ENCODE data around the gene STX4. TPM values are rescaled to one million over a fixed set of nuclear protein-coding genes. Genes with fewer than 3 reads are reported as not detected.

The STX4 gene
- total and polyA plus RNA-seq, 9 of the 15 experiments (the other 6 are each of a cell fraction or from before 2014, with no cell fraction given) = 3.2 to 48.0 (median 21.5) TPM

- TF ChIP-seq ZBTB40 (IDR thresholded peaks at IDR 0.05) (peak; percentile 100), ZBTB40 (CRISPR knock-in tag; IDR thresholded peaks at IDR 0.05) (no peak), SMC3 (conservative IDR thresholded peaks at IDR 0.05; ENCODE audit: insufficient read depth, low read depth, low read length) (no peak), ATF7 (IDR thresholded peaks at IDR 0.05) (peak; percentile 84), SFPQ (IDR thresholded peaks at IDR 0.05; ENCODE audit: low read depth, low read length) (no peak), ZFP36 (IDR thresholded peaks at IDR 0.05; ENCODE audit: low read depth, low read length, partially characterized antibody) (no peak), ETS2 (tag; IDR thresholded peaks at IDR 0.05; ENCODE audit: borderline replicate concordance, poor library complexity, severe bottlenecking) (no peak), PCBP1 (IDR thresholded peaks at IDR 0.05; ENCODE audit: low read depth, low read length, poor library complexity, severe bottlenecking) (no peak), U2AF2 (optimal IDR thresholded peaks at IDR 0.05; ENCODE audit: low read depth, low read length) (no peak), DMBX1 (CRISPR knock-in tag; IDR thresholded peaks at IDR 0.05; ENCODE audit: borderline replicate concordance) (peak; percentile 39; the same call in 1 of the 2 replicates), SNAPC5 (CRISPR knock-in tag; IDR thresholded peaks at IDR 0.05) (no peak), ZNF764 (CRISPR knock-in tag; IDR thresholded peaks at IDR 0.05; ENCODE audit: low read depth) (0 out of 2 replicates have a peak, but pooled peaks have one; percentile 19), ZBTB7A (IDR thresholded peaks at IDR 0.05; ENCODE audit: borderline replicate concordance, control insufficient read depth, low read depth, low read length) (0 out of 2 replicates have a peak, but pooled peaks have one; percentile 36), ZNF77 (CRISPR knock-in tag; IDR thresholded peaks at IDR 0.05) (no peak), NCOR1 (IDR thresholded peaks at IDR 0.05) (no peak; the same call in 1 of the 2 replicates), RFX7 (CRISPR knock-in tag; IDR thresholded peaks at IDR 0.05) (no peak)
These were observed 40.8 kb downstream of the STX4 start, which contains the start of the genes ZNF646 and ZNF668 (continued) for GRCh38 chr16:31073970-31074813.

Measured in K562 (cell line).